HG02973 (cell line): ENCODE results near the gene CHURC1.

Experiments
- ATAC-seq: cut with Tn5 transposase; IDR thresholded peaks from one replicate; pipeline ENCODE4 v1.9.1; 2021; ENCODE audit warnings: moderate library complexity; ENCODE audit not compliant: unreplicated experiment

The CHURC1 gene

DNA sequence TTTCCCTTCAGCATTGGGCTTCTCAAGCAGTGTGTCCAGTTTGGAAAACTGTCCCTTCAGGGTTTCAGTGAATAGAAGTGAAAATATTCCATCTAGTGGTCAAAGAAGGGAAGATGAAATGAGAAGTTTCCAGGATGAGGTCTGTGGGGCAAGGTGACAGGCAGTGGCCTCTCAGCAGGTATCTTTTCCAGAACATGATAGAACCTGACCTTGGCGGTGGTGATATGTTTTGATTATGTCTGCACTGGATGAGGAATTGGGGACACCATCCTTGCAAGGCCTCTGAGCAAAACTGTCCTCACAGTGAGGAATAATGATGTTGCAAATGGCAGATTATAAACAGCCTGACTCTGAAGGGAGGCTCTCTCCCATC is 23.6 kb downstream of the CHURC1 start:
- ATAC-seq = no peak

DNA sequence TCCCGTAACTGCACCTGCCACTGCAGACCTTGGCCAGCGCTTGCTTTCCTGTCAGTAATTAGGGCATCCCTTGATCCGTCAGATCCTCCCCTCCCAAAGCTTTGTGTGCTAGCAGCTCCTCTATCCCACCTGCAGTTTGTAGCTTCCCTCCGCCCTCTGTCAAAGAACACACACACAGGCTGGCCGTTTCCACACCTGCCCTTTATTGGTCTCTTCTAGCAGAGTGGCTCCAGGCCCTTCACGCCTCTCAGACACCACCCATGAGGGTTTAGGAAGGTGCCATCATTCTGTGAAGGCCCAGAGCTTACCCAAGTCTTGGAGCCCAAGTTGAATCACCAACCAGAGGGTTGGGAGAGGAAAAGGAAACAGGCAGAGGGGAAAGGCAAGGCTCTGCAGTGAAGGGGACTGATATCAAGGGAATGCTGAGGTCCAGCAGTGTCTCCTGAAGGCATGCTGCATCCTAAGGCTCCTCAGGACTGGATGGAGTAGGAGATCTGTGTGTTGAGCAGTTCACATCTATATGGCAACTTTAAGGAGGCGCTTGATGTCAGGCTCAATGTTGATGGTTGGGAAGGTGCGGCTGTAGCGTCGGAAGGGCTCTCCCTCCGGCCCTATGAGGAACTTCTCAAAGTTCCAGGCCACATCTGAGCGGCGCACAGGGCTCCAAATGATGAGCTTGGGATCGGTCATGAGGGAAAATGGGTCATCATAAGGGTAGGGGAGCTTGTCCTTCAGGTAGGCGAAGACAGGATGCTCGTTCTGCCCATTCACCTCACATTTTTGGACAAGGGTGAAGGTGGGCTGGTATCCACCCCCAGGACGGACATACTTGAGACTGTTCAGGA is 24.9 kb downstream of the CHURC1 start:
- ATAC-seq = no peak

DNA sequence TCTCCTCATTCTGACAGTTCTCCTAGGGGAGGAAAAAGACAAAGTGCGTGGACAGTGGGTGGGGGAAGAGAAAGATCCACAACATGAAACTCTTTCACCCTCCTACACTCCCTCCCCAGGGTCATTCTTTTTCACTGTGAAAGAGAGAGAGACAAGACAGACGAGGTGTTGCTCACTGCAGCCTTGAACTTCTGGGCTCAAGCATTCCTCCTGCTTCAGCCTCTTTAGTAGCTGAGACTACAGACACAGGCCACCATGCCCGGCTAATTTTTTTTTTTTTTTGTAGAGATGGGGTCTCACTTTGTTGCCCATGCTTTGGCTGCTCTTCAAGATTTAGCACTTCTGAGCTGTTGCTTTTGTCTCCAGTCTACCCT is 25.5 kb downstream of the CHURC1 start:
- ATAC-seq = no peak

DNA sequence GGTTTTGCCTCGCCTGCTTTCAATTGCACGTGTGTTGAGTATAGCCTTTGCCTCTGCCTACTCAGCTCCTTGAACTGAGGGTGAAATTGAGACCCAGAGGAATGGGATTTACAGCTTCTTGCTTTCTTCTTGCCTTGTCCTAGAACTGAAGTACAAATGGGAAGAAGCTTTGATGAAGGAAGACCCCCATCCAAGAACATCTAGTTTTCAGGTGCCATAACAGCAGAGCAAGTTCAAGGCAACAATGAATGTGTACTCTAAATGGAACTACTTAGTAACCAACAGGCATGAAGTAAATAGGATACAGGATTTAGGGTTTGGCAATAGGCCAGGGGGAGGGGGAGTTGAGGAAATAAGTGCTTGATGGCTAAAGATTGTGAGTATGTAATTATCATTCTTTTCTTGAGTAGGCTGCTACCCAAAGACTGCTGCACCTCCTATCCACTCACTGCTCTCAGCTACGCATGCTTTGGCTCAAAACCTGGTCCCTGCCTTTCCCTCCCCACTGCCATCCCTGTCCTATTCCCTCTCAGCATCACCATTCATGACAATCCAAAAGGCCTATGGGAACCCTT is 26.2 kb downstream of the CHURC1 start:
- ATAC-seq = no peak

DNA sequence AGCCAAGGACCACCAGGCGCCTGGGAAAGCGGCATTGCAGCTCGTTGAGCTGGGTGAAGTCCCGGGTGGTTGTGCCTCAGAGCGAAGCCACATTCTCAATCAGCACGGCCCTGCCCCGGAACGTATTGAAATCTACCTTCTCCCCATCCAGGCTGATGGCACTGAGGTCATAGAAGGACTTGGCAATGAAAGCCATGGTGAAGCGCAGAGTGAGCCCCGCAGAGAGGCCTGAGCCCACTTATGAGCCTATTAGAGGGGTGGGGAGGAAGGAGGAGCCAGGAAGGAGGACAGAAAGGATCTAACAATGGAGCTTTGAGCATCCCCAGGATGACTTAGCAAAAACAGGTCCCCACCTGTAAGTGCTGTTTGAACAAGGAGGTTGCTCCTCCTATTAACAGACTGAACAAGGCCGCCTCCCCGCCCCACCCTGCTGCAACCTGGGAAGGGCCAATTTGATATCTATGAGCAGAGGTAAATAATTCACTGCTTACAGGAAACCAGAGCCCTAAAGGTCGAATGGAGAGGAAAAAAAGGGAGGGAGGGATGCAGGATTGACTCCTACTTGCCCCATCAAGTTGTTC is 28.4 kb downstream of the CHURC1 start, which contains the start of gene GPX2:
Gene GPX2, minus strand, starts transcription at position 215 of the 581 bp plus-strand sequence. Its CDS starts 19 bp downstream, at position 196.
- ATAC-seq = no peak

DNA sequence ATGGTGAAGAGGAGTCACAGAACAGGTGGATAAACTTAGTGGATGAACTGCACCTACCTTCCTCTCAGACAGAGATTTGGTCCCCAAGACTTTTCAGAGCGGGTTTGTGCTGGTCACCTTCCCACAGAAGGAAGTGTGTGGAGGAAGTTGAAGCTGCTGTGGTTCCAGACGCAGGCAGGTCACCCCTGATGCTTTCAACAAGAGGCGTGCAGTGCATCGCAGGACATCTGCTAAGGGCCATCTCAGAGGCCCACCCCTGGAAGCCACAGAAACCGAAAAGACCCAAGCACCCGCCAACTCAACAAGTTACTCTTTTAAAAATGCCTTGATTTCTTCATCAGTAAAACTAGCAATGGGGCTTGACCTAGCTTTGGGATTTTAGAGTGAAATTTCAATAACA is 29.3 kb downstream of the CHURC1 start:
- ATAC-seq = no peak

DNA sequence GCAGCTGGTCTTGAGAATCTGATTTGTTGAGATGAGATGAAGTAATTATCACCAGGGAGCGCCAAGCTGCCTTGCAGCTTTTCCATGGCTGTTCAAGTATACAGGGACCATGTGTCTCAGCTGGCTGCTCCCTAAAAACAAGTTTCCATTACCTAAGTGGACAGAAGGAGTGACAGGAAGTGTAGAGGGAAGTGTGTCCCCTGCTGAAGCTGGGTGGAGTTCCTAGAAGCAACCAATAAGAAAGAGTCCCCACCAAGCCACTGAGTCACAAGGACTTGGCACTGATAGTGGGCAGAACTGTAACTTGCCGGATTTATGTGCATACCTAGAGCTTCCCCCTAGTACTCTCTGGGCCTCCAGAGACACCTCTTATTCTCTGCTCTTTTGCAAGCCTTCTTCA is 29.8 kb downstream of the CHURC1 start:
- ATAC-seq = no peak

DNA sequence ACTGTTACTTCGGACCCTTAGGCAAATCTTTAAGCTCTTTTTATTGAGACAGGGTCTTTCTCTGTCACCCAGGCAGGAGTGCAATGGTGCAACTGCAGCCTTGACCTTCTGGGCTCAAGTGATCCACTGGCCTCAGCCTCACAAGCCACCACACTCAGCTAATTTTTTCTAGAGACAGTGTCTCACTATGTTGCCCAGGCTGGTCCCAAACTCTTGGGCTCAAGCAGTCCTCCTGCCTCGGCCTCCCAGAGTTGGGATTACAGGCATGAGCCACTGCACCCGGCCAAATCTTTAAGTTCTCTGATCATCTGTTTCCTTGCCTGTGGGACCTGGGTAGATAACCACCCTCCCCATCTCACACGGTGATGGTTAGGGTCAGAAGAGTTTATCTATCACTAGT is 30.6 kb downstream of the CHURC1 start:
- no peak for ATAC-seq

DNA sequence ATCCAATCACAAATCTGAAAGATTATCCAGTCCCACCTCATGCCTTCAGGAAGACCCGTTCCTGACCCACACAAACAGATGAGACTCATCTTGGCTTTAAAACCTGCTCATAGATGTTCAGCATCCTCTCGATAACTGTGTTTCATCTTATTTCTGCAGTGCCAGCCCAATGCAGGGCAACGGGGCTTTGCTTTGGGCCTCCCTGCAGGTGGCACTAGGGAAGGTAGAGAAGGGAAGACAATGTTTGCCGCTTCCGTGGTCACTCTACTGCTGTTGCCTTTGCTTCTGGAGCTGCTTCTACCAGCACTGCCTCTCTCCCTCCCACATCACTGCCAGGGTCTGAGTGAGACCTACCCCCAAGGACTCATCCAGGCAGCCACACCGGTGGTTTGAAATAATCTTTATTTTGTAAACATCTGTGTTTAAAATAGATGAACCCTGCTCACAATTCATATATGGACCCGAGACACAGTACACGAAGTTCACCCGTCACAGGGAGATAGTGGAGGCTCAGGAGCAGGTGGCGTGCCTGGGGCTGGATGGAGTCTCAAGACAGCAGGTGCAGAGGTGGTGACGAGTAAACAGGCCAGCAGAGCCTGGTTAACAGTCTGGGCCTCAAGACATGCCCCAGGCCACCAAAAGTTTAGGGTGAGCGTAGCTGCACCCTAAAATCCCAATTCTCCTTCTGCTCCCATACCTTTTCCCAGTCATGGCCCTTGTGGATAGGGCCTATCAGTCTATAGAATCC is 31.4 kb downstream of the CHURC1 start:
- ATAC-seq = no peak

DNA sequence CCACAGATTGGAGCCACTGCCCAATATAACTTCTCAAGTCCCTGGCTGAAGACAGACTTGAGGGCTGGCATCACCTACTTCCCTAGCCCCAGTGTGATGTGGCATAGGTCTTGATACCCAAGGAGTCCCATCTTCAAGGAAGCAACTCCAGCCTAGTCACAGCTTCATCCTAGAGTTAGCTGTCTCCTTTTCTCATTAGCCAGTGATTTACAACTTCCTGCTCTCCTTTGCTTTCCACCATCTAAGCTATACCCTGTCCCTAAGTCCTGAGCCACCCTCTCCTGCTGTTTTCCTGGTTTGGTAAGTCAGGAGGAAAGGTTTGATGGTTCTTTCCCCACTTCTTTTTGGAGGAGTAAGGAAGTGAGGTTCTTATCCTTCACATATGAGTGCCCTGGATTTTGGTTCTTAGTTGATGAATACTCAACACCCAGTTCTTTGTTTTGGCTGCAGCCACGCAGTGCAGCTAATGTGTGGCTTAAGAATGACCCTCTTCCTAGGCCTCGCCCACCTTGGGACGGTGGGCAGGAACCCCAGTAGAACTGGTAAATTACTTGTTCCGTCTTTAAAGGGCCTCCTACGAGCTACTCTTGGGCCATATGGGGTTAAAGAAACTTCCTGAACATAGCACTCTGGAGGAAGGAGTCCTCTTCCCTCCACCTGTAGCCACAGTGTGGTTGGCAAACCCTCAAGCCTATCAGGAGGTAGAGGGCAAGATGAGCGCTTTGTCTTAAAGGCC is 32.2 kb downstream of the CHURC1 start:
- ATAC-seq = no peak

DNA sequence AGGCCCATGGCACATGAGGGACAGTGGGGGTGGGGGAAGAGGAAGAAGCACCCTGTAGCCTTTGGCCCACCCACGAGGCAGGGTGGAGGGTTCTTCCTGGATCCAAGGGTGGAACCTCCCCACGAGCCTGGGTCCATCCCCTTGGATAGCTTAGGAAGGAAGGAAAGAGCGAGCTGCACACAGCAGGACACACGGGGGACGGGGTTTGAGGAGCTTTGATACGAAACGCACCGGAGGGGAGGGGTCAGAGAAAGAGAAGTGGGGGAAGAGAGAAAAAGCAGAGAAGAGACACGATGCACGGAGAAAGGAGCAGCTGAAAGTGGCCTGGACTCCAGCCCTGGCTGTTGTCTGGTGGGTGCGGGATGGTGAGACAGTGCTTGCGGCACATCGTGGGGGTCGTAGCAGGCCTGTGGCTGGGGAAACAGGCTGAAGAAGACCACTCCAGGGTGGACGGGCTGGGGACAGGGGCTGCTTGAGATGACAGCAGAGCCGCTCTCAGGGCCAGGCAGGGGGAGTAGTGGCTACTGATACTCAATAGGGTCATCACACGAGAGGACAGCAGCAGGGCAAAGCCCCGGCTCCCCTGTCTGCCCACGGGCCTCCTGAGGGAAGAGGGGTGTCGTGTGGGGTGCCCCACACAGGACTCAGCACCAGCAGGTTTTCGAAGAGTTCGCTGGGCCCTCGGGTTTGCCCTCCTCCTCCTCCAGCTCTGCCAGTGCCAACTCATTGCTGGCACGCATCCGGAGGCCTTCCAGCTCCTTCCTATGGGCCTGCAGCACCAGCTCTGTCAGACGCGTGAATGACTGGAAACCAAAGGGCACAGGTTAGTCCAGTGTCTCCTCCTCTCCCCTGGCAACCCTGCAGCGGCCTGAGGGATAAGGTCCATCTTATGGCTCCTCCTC is 33.7 kb downstream of the CHURC1 start:
- ATAC-seq = no peak

DNA sequence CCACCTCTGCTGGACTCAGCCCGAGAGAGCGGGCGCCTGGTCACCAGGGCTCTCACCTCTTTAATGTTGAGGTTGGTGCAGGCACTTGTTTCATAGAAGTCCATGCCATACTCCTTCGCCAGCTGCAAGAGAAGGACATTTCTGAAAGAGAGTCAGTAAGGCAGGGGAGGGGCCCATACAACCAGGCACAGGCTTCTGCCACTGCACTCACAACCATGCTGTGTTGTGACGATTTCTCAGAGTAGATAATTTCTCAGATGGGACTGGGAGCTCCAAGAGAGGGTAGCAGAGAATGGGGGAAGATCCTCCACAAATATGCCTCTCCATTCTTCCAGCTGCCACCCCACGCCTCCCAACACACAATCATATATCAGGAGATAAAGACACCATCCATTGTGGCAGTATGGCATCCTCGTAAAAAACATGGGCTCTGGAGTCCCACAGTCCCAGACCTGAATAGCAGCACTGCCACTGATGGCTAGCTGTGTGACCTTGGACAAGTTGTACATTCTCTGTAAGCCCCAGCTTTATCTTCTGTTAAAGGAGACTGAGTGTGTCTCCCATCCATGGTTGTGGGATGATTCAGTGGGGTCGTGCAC is 34.5 kb downstream of the CHURC1 start:
- ATAC-seq = no peak

DNA sequence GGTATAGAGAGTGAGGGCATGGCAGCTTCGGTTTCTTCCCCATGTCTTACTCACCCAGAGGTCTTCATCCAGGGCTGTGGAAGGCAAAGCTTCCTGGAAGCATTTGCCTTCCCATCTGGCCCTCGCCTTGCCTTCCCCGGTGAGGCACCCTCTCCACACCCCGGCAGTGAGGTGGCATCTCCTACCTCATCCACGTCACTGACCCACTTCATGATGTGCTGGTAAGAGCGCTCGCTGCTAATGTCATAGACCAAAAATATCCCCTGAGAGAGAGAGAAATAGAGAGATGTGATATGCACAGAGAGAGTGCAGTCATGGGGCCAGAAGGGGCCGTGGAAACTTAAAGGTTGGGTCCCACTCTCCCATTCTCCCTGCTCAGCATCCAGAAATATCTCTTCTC is 36.6 kb downstream of the CHURC1 start:
- ATAC-seq = no peak

DNA sequence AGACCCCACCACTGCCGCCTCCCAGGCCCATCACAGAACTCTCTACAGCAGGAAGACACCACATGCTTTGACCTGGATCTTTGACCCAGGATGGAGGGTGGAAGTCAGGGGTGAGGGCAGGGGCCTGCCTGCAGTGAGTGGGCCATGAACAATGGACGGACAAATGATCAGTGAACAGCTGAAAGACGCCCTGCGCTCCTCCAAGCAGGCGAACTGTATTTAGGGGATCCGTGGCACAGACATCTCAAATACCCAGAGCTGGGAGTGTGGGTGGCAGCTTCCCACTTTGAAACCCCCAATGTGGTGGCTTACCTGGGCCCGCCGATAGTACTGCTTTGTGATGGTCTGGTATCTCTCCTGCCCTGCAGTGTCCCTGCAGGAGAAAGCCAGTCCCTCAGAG is 37.0 kb downstream of the CHURC1 start:
- ATAC-seq = no peak

DNA sequence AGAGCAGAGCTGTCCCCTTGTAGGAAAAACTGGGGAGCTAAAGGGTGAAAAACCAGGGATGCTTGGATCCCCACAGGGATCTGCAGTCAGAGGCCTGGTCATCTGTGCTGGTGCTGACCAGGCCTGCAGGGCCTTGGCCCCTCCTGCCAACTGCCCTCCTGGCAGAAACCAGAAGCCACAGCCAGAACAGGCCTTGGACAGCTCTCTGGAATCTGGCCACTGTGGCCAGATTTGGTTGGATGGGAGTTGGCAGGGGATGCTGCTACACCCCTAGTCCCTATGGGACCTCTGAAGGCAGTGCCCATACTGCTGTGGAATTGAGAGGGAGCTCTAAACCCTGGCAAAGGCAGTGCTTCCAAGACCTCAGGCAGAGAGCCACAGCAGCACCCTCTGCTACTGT is 37.5 kb downstream of the CHURC1 start:
- ATAC-seq = no peak

DNA sequence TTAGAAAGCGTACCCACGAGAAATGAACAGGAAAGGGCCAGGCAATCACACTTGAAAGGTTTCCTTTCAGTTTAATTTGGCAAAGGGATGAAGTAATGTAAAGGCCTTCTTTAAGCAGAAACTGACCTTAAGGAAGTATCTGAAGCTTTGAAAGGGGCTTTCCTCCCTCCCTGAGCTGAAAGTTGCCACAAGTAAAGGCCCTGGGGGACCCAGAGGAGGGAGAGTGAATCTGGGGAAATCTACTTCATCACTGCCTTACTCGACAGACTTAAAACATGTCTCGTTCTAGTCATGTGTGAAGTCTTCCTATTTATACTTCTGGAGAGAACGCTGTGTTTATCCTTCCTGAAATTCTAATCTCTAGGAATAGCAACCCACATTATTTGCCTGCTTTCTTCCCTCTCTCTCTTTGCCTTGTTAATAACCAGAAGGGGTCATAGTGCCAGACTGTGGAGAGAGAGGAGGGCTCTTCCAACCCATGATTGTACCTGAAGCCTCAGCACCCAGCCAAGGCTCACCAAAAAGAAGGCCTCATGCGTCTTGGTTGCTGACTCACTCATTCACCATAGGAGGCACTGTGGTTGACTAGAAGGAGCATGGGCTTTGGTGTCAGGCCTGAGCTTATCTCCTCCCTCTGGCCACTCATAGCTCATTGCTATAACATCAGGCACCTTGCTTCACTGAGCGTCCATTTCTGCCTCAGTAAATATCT is 38.5 kb downstream of the CHURC1 start:
- ATAC-seq = no peak

DNA sequence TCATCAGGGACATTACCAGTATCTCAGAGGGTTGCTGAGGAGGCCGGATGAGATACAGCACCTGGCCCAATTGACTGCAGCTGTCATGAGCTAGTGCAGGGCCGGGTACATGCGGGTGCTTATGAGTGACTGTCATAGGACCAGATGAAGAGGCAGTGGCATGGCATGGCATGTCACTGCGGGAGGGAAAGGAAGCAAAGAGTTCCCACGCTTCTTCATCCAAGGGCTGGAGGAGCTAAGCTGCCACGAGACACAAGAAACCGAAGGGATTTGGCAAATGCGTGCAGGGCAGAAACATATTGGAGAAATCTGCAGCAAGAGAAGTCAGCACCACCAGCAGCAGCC is 39.0 kb downstream of the CHURC1 start:
- ATAC-seq = no peak

DNA sequence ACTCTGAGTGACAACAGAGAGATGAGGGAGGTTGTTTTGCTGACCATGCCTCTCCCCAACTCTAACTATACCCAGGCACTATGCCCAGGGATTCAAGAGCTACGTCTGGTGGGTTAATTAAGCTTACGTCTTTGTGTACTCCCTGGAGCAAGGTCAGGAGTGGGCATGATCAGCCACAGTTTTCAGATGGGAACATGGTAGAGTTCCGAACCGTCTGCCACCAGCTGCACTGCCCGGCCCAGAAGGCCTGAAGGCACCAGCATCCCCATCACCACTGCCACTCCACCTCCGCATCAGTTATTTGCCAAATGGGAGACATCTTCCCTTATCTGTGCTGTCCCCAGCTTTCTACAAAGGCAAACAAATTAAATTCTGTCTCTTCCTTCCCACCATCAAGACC is 39.4 kb downstream of the CHURC1 start:
- ATAC-seq = no peak
